D721Med (cell line): Measurements from ENCODE around the gene KIF21B.

ENCODE experiments used
- DNase-seq: peaks from one replicate; pipeline ENCODE4 v3.0.0; 2011; ENCODE audit warnings: low spot score; ENCODE audit not compliant: insufficient read length
- FAIRE-seq: peaks from 2 replicates; lab custom pipeline; 2011; peaks lifted over from hg19 to GRCh38; lab: Jason Lieb, UNC
- TF ChIP-seq, protein P1 (sequence below): IDR thresholded peaks from 2 replicates; pipeline ENCODE4 v1.5.1; 2012; ENCODE audit warnings: mild to moderate bottlenecking, control low read depth; ENCODE audit not compliant: insufficient read depth; ENCODE audit errors: missing control alignments

The KIF21B gene

DNA sequence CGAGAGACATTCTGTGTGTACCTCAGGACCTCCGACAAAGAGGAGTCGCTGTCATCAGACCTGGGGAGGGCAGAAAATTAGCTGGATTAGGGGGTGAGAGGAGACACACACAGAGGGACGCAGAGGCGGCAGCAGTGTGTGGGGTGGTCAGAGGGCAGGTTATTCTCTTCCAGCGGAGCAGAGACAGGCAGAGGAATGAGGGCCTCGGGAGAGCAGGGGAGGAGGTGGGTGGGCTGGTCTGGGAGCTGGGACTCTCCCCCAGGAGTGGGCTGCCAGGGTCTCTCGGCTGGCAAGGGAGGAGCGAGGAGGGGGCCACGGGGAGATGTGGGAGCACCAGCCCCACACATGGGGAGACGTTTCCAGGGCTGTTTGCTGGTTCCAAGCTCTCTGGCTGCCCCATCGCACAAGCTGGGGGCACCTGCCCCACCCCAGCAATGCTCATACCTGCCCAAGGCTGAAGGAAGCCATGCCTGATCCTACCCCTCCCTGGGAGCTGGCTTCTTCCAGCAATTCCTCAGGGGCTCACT lies 40.4 kb downstream of the KIF21B start:
- no peak for FAIRE-seq
- no peak for DNase-seq
- TF ChIP-seq, protein P1, sequence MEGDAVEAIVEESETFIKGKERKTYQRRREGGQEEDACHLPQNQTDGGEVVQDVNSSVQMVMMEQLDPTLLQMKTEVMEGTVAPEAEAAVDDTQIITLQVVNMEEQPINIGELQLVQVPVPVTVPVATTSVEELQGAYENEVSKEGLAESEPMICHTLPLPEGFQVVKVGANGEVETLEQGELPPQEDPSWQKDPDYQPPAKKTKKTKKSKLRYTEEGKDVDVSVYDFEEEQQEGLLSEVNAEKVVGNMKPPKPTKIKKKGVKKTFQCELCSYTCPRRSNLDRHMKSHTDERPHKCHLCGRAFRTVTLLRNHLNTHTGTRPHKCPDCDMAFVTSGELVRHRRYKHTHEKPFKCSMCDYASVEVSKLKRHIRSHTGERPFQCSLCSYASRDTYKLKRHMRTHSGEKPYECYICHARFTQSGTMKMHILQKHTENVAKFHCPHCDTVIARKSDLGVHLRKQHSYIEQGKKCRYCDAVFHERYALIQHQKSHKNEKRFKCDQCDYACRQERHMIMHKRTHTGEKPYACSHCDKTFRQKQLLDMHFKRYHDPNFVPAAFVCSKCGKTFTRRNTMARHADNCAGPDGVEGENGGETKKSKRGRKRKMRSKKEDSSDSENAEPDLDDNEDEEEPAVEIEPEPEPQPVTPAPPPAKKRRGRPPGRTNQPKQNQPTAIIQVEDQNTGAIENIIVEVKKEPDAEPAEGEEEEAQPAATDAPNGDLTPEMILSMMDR, result no peak

DNA sequence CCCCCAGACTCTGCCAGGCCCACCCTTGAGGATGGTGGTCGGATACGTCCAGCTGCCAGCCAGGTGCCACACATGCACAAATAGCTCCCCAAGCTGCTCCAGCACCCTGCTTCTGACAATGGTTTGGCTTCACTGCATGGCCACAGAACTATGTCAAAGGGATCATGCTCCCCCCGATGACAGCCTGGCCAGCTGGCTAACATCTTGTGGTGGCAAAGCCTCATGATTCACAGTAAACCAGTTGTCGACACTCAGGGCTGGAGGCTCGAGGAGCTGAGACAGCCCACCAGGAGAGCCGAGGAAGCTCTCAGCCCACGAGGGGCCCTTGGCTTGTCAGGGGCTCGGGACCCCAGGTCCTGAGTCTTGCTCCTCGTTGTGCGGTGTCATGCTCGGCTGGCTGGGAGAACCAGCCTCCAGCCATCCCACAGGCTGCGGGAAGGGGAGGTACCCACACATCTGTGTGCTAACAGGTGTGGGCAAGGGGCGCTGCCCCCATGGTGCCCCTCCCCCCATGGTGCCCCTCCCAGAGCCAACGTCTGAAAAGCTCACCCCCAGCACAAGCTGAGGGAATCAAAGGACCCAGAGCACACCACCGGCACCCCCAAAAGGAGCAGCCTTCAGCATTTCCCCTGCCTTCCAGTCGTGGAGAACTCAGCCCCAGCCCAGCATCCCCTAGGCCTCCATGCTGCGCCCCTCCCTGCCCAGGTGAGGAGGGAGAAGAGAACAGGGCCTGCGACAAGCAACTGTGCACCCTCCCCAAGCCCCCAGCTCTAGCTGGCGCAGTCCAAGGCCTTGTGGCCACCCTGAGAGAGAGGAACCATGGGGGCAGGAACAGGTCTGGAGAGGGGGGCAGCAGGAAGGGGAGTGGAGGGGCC lies 41.2 kb downstream of the KIF21B start:
- DNase-seq (no peak), FAIRE-seq (no peak)
- TF ChIP-seq, protein P1, result no peak

DNA sequence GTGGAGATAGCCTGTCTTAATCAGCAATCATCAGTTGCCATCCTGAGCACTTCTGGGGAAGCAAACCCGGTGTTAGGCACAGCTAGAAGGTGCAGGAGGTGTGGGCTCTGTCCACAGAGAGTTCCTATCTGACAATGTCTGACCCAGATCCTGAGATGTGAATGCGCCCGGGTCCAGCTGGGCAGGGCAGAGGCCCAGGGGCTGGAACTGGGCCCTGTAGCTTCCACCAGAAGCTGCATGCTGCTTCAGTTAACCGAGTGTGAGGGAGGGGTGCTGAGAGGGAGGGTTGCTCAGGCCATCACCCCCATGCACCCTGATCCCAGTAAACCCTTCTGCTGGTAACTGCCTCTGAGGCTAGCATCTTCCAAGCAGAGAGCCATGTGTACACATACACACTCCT lies 42.2 kb downstream of the KIF21B start:
- FAIRE-seq, result no peak
- no peak for DNase-seq
- TF ChIP-seq, protein P1, result no peak

DNA sequence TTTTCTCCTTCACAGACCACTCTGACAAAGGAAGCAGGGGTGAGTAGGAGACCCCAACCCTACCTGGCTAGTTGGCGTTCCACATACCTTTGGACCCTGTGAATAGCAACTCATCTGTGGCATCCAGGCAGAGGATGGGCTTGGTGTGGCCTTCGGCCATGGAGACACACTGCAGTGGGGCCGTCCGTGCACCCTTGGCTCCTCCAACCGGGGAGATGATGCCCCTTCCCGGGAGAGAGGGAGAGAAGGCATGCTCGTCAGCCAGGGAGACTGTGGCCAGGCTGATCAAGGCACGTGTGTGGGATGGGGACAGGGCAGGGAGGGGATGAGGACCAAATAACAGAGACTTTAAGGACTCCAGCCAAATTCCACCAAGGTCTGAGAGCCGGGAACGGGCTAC lies 42.6 kb downstream of the KIF21B start:
- DNase-seq, result no peak
- no peak for FAIRE-seq
- TF ChIP-seq, protein P1, result no peak

DNA sequence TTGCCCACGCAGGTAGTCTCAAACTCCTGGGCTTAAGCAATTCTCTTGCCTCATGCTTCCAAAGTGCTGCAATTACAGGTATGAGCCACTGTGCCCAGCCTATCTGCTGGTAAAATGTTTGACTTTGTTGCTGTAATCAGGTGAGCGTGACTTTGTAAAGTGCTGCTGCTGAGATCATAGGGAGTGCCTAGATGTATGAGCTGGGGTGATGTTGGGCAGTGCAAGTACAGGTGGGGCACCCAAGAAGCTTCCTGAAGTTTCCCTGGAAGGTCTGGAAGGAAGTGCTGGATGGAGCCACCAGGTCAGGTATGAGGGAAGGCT lies 43.1 kb downstream of the KIF21B start:
- TF ChIP-seq, protein P1, result no peak
- DNase-seq (no peak), FAIRE-seq (no peak)

DNA sequence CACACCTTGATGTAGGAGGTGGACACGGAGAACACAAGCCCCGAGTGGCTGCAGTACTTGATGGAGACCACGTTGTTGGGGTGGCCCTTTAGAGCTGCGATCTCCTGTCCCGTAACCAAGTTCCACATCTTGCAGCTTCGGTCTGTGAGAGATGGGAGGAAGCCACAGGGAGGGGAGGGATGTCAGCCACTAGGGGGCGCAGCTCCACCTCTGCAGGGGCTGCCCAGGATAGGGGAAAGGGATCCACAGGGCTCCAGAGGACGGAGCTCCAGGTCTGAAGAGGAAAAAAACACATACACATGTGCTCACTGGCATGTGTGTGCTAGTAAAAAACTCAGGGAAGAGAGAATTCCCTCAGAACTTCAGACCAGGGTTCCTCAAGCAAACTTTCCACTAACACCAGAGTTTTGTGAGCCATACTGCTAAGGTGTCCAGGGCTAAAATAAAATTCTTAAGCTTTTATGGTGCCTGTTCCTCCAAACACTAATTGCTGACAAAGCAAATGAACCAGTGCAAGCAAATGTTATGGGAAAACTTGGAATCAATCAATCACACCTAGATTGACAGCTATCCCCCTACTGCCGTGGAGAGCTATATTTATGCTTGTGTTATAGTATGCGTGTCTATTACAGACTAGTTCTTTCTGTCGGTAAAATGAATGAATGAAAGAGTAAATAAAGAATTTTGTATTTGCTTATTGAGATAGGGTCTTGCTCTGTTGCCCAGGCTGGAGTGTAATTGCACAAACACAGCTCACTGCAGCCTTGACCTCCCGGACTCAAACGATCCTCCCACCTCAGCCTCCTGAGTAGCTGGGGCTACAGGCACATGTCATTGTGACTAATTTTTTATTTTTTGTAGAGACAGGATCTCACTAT lies 43.7 kb downstream of the KIF21B start:
- TF ChIP-seq, protein P1, result peak; percentile 98
- no peak for FAIRE-seq
- DNase-seq, result peak; percentile 99
